ENCODE results near the gene LCN10.
"Not testable (repeated sequence)": the region's sequence is repeated elsewhere in the genome, so short reads cannot be mapped to it uniquely, and the experiment has no call there.

LCN10 gene

DNA sequence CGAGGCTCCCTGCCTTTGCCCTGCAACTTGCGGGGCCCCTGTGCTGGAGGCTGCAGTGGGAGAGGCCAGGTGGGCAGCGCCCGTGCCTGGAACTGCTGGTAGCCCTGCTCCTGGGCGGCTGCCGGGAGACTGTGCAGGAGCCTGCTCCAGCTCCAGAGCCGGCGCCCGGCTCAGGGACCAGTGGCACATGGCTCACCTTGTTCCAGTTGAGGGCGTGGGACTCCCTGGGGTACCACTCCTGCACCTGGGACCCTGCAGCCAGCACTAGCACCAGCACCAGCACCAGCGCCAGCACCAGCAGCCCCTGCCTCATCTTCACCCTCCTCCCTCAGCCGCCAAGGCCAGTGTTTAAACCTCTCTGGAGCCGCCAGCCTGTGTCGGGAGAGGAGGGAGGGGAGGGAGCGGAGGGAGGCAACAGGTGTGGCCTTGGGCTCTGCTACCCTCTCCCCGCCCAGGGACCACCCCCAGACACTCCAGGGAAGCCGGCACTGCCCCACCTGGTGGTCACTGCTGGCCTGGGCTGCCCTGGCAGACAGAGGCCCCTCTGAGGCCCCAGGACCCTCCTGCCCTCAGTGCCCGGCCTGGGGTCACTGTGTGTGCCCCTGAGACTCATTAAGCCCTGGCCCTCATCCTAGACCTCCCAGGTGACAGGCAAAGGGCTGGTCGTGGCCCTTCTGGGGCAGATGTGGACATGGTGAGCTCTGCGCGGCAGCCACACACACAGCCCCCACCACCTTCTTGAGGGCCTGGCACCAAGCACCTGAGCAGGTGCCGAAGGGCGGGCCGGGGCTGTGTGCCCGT lies at the start of gene LCN10:
TSS of gene LCN10 (minus strand) at position 350 of the 801 bp plus-strand sequence. CDS start at position 313, 37 bp downstream.
- DNase-seq, result no peak

DNA sequence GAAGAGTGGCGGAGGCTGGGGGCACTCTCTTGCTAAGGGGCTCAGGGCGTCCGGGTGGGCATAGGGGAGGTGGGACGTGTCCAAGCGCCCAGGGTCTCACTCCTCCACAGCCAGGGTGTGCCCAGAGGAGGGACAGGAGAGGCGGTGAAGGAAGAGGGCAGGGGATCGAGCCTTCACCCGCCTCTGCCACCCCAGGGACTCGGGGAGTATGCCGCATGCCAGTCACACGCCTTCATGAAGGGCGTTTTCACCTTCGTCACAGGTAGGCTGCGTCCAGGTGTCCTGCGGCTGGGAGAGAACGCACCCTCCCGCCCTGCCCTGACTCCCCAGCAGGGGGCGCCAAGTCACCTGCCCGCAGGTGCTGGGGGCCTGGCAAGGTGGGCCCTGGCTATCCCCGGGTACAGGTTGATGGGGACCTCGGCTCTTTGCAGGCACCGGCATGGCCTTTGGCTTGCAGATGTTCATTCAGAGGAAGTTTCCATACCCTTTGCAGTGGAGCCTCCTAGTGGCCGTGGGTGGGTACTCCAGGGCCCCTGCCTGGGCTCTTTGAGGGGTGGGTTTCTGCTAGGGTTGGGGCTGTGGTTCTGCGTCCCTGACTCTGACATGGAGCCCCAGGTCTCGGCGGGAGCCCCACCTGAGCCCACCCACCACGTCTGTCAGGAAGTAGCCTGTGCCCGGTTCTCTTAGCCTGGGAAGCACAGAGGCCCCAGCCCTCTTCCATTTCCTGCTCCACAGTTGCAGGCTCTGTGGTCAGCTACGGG lies 49.0 kb upstream of the LCN10 start:
- peak; percentile 41 for DNase-seq

DNA sequence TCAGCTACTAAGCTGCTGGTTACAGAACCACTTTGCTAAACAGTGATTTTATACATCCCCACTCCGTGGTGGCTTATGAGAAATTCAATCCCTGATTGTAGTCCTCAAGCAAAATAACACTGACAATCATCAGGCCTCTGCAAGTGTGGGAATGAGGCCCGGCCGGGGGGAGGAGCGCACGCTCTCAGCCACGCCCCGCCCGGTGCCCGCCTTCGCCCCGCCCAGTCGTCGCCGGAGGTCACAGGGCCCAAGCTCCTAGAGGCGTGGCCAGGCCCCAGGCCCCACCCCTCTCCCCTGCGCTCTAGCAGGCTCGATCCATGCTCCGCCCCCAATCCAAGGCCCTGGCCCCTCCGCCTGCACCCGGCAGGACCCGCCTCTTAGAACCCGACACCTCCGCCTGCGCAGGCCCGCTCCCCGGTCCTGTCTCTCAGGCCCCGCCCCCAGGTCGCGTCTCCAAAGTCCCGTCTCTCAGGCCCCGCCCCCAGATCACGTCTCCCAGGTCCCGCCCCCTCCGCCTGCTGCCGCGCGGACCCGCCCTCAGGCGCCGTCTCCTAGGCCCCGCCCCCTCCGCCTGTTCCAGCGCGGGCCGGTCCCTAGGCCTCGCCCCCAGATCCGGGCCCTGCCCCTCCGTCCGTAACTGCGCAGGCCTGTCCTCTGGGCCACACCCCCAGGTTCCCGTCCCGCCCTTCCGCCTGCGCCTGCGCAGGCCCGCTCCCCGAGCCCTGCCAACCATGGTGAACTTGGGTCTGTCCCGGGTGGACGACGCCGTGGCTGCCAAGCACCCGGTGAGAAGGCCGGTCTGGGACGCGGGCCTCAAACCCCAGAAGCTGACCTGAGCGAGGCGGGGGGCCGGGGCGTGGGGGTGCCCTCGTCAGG lies 48.1 kb upstream of the LCN10 start, which contains the start of gene TMEM141:
TSS of gene TMEM141 (plus strand) at position 705 of the 876 bp plus-strand sequence. CDS start at position 732, 27 bp downstream.
- peak; percentile 99 for DNase-seq

DNA sequence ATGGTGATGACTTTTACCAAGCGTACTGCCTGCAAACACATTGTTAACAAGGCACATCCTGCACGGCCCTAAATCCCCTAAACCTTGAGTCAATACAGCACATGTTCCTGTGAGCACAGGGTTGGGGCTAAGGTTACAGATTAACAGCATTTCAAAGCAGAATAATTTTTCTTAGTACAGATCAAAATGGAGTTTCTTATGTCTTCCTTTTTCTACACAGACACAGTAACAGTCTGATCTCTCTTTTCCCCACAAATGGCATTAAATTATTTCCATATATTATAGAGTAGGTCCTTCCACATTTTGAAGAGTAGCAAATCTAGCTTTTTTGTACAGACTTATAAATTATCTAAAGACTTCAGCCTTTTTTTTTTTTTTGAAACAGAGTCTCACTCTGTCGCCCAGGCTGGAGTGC lies 46.8 kb upstream of the LCN10 start:
- DNase-seq, result no peak

DNA sequence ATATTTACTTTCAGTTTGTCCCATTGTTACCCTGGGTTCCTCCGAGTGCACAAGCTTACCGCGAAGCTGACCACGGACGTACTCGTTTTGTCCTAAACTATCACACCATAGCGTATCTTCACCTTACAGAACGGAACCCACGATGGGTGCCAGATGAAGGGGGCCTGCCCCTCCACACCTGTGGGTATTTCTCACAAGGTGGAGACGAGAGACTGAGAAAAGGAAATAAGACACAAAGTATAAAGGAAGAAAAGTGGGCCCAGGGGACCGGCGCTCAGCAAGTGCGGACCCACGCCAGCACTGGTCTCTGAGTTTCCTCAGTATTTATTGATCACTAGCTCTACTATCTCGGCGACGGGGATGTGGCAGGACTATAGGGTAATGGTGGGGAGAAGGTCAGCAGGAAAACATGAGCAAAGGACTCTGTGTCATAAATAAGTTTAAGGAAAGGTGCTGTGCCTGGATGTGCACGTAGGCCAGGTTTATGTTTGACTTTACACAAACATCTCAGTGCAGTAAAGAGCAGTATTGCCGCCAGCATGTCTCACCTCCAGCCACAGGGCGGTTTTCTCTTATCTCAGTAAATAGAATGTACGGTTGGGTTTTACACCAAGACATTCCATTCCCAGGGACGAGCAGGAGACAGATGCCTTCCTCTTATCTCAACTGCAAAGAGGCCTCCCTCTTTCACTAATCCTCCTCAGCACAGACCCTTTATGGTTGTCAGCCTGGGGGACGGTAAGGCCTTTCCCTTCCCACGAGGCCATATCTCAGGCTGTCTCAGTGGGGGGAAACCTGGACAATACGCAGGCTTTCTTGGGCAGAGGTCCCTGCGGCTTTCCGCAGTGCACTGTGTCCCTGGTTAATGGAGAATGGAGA lies 46.1 kb upstream of the LCN10 start:
- DNase-seq, result not testable (repeated sequence)

GRCh38 chr9:136787690-136788400 lies 45.1 kb upstream of the LCN10 start:
- DNase-seq, result peak; percentile 61

GRCh38 chr9:136786983-136787382 lies 44.2 kb upstream of the LCN10 start:
- DNase-seq, result not testable (repeated sequence)

GRCh38 chr9:136786451-136786850 lies 43.7 kb upstream of the LCN10 start:
- DNase-seq, result no peak

DNA sequence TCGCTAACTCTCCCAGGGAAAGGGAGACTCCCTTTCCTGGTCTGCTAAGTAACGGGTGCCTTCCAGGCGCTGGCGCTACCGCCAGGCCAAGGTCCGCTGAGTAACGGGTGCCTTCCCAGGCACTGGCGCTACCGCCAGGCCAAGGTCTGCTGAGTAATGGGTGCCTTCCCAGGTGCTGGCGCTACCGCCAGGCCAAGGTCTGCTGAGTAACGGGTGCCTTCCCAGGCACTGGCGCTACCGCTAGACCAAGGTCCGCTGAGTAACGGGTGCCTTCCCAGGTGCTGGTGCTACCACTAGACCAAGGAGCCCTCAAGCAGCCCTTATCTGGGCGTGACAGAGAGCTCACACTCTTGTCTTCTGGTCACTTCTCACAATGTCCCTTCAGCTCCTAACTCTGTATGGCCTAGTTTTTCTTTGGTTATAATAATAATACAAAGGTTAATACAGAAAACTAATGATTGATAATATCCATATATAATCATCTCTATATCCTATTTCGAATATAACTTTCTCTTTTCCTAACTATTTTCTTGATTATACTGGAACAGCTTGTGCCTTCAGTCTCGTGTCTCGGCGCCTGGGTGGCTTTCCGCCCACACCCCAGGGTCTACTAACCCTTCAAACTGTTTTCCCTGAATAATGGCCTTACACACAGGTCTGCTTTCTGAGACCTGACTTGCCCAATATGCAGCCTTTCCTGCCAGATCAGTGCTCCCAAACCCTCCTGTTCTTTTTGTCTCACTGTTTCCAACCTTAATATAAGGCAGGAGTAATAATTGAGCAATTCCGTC lies 43.0 kb upstream of the LCN10 start:
- not testable (repeated sequence) for DNase-seq

DNA sequence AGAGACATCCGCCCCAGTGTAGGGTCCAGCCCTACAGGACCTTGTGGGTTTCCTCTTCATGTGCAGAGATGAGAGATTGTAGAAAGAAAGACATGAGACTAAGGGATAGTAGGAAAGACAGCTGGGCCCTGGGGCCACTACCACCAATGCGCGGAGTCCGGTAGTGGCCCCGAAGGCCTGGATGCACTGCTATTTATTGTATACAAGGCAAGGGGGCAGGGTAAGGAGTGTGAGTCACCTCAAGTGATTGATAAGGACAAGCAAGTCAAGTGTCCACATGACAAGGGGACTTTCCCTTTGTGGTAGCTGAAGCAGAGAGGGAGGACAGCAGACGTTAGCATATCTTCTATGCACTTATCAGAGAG lies 42.2 kb upstream of the LCN10 start:
- no peak for DNase-seq

GRCh38 chr9:136784249-136784996 lies 41.7 kb upstream of the LCN10 start:
- no peak for DNase-seq

- no peak for DNase-seq
Measured at GRCh38 chr9:136782452-136782851, 39.7 kb upstream of the LCN10 start.

DNA sequence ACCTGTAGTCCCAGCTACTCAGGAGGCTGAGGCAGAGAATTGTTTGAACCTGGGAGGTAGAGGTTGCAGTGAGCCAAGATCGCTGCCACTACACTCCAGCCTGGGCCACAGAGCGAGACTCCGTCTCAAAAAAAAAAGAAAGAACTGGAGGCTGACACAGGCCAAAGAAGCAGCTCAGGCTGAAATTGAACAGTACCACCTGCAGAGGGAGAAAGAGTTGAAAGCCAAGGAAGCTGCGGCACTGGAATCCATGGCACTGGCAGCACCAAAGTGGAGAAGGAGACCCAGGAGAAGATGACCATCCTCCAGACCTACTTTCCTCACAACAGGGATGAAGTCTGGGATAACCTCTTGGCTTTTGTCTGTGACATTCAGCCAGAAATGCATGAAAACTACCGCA lies 37.1 kb upstream of the LCN10 start:
- DNase-seq, result no peak

- DNase-seq, result no peak
Measured at GRCh38 chr9:136777359-136777758, 34.6 kb upstream of the LCN10 start.

DNA sequence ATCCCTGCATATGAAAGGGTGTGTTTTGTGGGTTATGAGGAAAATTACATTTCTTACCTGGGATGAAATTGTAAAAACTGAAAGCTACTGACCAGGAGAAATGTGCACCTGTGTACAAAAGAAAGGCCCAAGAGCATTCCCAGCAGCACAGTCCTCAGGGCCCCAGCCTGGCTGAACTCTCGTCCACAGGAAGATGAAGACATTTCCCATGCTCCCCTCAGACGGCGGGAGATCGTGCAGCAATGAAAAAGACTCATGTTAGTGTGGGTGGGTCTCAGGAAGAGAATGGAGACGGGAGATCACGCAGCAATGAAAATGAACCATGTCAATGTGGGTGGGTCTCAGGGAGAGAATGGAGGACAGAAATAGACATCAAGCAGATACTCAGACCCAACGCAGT lies 34.2 kb upstream of the LCN10 start:
- no peak for DNase-seq

GRCh38 chr9:136775191-136775590 lies 32.5 kb upstream of the LCN10 start:
- no peak for DNase-seq

- no peak for DNase-seq
Measured at GRCh38 chr9:136774416-136775045, 31.8 kb upstream of the LCN10 start.

- peak; percentile 18 for DNase-seq
Measured at GRCh38 chr9:136773386-136774044, 30.8 kb upstream of the LCN10 start.

All from NK-92 treated with Interleukin-12 subunit alpha and Interleukin-12 subunit beta, amount 100 ng/mL, for 24 hours (cell line).